C4-2B (cell line): Measurements from ENCODE around the gene NT5C1A.

Experiments used
- ZFX ChIP-seq: fragments of 450-650 bp; IDR thresholded peaks from 2 replicates; pipeline ENCODE4 v1.6.1; 2017
- TF ChIP-seq, protein P1 (sequence below): fragments of 450-650 bp; conservative IDR thresholded peaks from 2 replicates; pipeline ENCODE4 v1.5.1; 2017; ENCODE audit warnings: mild to moderate bottlenecking

DNA sequence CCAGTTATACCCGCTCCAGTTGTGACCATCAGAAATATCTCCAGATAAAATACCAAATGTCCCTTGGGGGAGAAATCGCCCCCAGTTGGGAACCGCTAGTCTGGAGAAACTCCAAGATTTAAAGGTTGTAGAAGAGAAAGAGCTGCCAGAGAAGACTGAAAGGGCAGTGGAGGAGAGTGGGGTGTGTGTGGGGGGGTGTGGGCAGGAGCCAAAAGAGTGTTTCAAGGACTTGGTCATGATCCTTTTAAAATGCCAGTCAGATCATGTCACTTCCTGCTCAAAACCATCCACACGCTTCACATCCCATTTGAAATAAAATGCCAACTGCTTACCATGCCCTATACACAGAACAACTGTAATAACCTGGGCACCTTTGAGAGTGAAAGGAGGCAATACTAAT, 29.1 kb downstream of the NT5C1A start:
- TF ChIP-seq, protein P1, sequence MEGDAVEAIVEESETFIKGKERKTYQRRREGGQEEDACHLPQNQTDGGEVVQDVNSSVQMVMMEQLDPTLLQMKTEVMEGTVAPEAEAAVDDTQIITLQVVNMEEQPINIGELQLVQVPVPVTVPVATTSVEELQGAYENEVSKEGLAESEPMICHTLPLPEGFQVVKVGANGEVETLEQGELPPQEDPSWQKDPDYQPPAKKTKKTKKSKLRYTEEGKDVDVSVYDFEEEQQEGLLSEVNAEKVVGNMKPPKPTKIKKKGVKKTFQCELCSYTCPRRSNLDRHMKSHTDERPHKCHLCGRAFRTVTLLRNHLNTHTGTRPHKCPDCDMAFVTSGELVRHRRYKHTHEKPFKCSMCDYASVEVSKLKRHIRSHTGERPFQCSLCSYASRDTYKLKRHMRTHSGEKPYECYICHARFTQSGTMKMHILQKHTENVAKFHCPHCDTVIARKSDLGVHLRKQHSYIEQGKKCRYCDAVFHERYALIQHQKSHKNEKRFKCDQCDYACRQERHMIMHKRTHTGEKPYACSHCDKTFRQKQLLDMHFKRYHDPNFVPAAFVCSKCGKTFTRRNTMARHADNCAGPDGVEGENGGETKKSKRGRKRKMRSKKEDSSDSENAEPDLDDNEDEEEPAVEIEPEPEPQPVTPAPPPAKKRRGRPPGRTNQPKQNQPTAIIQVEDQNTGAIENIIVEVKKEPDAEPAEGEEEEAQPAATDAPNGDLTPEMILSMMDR: no peak
- no peak for TF ChIP-seq ZFX
